ENCODE measurements around the gene PGAM2. TPM values are rescaled to one million over a fixed set of nuclear protein-coding genes. Genes with fewer than 3 reads are reported as not detected.

The PGAM2 gene
- polyA plus RNA-seq, 2 of the 4 experiments (the other 2 are of a cell fraction): not detected

DNA sequence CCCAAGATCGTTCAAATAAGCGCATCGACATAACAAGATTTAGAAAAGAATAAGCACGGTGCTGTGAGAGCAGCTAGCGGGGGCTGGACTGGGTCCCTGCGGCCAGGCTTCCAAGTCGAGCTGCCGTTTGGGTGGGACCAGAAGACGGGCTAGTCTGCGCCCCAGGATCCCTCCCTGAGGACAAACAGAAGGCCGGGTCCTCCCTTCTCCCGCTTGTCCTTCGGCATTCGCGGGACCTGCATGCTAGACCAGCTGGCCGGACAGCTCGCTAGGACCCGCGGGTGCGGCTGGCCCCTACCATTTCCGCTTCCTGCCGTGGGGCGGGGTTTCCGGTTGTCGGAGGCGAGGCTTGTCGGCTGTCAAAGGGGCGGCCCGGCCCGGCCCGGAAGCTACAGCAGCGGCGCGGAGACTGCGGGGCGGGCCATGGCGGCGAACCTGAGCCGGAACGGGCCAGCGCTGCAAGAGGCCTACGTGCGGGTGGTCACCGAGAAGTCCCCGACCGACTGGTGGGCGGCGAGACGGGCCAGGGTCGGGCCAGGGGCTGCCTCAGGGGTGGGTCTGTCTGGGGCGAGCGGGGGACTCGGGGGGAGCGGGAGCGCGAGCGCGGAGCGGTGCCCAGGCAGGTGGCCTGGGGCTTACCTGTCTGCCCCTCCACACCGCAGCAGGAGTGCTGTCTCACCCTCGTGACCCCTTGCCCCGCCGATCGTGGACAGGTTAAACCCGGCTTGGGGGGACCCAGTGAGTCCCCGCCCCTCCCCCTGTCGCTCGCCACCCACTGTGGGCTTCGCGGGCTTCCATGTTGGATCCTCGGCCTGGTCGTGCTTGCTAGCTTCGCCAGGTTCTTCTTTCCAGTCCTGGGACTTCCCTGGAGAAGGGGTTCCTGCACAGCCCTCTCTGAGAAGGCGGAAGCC is 20.8 kb downstream of the PGAM2 start, which contains the start of gene DBNL:
DBNL (plus strand) TSS at position 388 of the 911 bp plus-strand sequence; CDS start at position 424, 36 bp downstream.
- ChIA-PET POLR2A (interaction anchor here (0.6 to 2.3 kb wide), 9 partner anchors 9 to 1067 kb away, joined by 3 to 12 read pairs (median 4); partner anchors contain the start of genes PGAM2, POLD2, TBRG4 and UBE2D4), CTCF (interaction anchor here (1.7 kb wide), 1 partner anchor 10 kb away, joined by 5 read pairs; no protein-coding TSS in a partner anchor)
- peak within 1 kb of the TSS; percentile 99 for H3K4me2 ChIP-seq
- DNase-seq (ENCODE audit: low read depth in 1 of 2, low spot score in 1 of 2) (peak; percentile 89 to 95), ATAC-seq (peak; percentile 91 to 97), FAIRE-seq (no peak)
- H3K27ac ChIP-seq: peak within 1 kb of the TSS; percentile 87 to 96
- H3K4me1 ChIP-seq: peaks cover 5% of the 10 kb centered on the region; the same call in 1 of the 3 replicates
- WGBS (ENCODE audit: missing lambda C conversion rate): under 1% methylated on average over 13 of the region's 74 CpGs
- H3K4me3 ChIP-seq: peak within 1 kb of the TSS; percentile 89
- H3K9me3 ChIP-seq: no peaks in the 10 kb centered on the region
- TF ChIP-seq, protein P1, sequence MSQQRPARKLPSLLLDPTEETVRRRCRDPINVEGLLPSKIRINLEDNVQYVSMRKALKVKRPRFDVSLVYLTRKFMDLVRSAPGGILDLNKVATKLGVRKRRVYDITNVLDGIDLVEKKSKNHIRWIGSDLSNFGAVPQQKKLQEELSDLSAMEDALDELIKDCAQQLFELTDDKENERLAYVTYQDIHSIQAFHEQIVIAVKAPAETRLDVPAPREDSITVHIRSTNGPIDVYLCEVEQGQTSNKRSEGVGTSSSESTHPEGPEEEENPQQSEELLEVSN (IDR thresholded peaks at IDR 0.05; ENCODE audit: borderline replicate concordance, low read depth): peak; percentile 95
- TF ChIP-seq JUN (IDR thresholded peaks at IDR 0.05) (peak; percentile 77 to 91; a peak in 3 of 5 replicates), FOXS1 (CRISPR knock-in tag; IDR thresholded peaks at IDR 0.05) (no peak), MAFK (IDR thresholded peaks at IDR 0.05; ENCODE audit: partially characterized antibody) (no peak), HOXB5 (CRISPR knock-in tag; IDR thresholded peaks at IDR 0.05) (no peak), EHF (CRISPR knock-in tag; IDR thresholded peaks at IDR 0.05) (no peak), TP53 (CRISPR knock-in tag; IDR thresholded peaks at IDR 0.05) (no peak), POLR2A (IDR thresholded peaks at IDR 0.05; ENCODE audit: low read length) (peak; percentile 97), CBX8 (IDR thresholded peaks at IDR 0.05) (no peak), SREBF2 (IDR thresholded peaks at IDR 0.05) (no peak), ZFP36 (IDR thresholded peaks at IDR 0.05; ENCODE audit: borderline replicate concordance, partially characterized antibody) (no peak), FOSL2 (IDR thresholded peaks at IDR 0.05) (no peak), FOSL2 (CRISPR knock-in tag; IDR thresholded peaks at IDR 0.05) (no peak), POLR2AphosphoS2 (conservative IDR thresholded peaks at IDR 0.05; ENCODE audit: low read length) (no peak), RAD21 (conservative IDR thresholded peaks at IDR 0.05 in 1 of 2, IDR thresholded peaks at IDR 0.05 in 1 of 2) (no peak), KDM1A (IDR thresholded peaks at IDR 0.05; ENCODE audit: low read depth) (no peak), GATA3 (IDR thresholded peaks at IDR 0.05; ENCODE audit: borderline replicate concordance) (peak; percentile 14; the same call in 1 of the 2 replicates), RARB (CRISPR knock-in tag; IDR thresholded peaks at IDR 0.05) (no peak), NR3C1 (IDR thresholded peaks at IDR 0.05) (no peak), MAZ (IDR thresholded peaks at IDR 0.05; ENCODE audit: borderline replicate concordance, low read depth, low read length) (0 out of 2 replicates have a peak, but pooled peaks have one; percentile 38), CEBPB (IDR thresholded peaks at IDR 0.05) (no peak), TFCP2L1 (CRISPR knock-in tag; IDR thresholded peaks at IDR 0.05) (0 out of 2 replicates have a peak, but pooled peaks have one; percentile 38), ZSCAN20 (CRISPR knock-in tag; IDR thresholded peaks at IDR 0.05) (no peak)
- TF ChIP-seq, protein P2, sequence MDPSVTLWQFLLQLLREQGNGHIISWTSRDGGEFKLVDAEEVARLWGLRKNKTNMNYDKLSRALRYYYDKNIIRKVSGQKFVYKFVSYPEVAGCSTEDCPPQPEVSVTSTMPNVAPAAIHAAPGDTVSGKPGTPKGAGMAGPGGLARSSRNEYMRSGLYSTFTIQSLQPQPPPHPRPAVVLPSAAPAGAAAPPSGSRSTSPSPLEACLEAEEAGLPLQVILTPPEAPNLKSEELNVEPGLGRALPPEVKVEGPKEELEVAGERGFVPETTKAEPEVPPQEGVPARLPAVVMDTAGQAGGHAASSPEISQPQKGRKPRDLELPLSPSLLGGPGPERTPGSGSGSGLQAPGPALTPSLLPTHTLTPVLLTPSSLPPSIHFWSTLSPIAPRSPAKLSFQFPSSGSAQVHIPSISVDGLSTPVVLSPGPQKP (IDR thresholded peaks at IDR 0.05; ENCODE audit: low read depth, low read length): no peak
- TF ChIP-seq, protein P3, sequence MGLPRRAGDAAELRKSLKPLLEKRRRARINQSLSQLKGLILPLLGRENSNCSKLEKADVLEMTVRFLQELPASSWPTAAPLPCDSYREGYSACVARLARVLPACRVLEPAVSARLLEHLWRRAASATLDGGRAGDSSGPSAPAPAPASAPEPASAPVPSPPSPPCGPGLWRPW (IDR thresholded peaks at IDR 0.05): no peak
- TF ChIP-seq, protein P4, sequence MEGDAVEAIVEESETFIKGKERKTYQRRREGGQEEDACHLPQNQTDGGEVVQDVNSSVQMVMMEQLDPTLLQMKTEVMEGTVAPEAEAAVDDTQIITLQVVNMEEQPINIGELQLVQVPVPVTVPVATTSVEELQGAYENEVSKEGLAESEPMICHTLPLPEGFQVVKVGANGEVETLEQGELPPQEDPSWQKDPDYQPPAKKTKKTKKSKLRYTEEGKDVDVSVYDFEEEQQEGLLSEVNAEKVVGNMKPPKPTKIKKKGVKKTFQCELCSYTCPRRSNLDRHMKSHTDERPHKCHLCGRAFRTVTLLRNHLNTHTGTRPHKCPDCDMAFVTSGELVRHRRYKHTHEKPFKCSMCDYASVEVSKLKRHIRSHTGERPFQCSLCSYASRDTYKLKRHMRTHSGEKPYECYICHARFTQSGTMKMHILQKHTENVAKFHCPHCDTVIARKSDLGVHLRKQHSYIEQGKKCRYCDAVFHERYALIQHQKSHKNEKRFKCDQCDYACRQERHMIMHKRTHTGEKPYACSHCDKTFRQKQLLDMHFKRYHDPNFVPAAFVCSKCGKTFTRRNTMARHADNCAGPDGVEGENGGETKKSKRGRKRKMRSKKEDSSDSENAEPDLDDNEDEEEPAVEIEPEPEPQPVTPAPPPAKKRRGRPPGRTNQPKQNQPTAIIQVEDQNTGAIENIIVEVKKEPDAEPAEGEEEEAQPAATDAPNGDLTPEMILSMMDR (IDR thresholded peaks at IDR 0.05): no peak
- TF ChIP-seq, protein P5, sequence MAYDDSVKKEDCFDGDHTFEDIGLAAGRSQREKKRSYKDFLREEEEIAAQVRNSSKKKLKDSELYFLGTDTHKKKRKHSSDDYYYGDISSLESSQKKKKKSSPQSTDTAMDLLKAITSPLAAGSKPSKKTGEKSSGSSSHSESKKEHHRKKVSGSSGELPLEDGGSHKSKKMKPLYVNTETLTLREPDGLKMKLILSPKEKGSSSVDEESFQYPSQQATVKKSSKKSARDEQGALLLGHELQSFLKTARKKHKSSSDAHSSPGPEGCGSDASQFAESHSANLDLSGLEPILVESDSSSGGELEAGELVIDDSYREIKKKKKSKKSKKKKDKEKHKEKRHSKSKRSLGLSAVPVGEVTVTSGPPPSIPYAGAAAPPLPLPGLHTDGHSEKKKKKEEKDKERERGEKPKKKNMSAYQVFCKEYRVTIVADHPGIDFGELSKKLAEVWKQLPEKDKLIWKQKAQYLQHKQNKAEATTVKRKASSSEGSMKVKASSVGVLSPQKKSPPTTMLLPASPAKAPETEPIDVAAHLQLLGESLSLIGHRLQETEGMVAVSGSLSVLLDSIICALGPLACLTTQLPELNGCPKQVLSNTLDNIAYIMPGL (CRISPR knock-in tag; IDR thresholded peaks at IDR 0.05; ENCODE audit: borderline replicate concordance): no peak
- TF ChIP-seq, protein P6, sequence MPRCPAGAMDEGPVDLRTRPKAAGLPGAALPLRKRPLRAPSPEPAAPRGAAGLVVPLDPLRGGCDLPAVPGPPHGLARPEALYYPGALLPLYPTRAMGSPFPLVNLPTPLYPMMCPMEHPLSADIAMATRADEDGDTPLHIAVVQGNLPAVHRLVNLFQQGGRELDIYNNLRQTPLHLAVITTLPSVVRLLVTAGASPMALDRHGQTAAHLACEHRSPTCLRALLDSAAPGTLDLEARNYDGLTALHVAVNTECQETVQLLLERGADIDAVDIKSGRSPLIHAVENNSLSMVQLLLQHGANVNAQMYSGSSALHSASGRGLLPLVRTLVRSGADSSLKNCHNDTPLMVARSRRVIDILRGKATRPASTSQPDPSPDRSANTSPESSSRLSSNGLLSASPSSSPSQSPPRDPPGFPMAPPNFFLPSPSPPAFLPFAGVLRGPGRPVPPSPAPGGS (IDR thresholded peaks at IDR 0.05): peak; percentile 92
- TF ChIP-seq, protein P7, sequence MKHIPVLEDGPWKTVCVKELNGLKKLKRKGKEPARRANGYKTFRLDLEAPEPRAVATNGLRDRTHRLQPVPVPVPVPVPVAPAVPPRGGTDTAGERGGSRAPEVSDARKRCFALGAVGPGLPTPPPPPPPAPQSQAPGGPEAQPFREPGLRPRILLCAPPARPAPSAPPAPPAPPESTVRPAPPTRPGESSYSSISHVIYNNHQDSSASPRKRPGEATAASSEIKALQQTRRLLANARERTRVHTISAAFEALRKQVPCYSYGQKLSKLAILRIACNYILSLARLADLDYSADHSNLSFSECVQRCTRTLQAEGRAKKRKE (CRISPR knock-in tag; IDR thresholded peaks at IDR 0.05; ENCODE audit: low read depth): 0 out of 2 replicates have a peak, but pooled peaks have one; percentile 27
- TF ChIP-seq, protein P8, sequence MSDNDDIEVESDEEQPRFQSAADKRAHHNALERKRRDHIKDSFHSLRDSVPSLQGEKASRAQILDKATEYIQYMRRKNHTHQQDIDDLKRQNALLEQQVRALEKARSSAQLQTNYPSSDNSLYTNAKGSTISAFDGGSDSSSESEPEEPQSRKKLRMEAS (IDR thresholded peaks at IDR 0.05): peak; percentile 91
- TF ChIP-seq, protein P9, sequence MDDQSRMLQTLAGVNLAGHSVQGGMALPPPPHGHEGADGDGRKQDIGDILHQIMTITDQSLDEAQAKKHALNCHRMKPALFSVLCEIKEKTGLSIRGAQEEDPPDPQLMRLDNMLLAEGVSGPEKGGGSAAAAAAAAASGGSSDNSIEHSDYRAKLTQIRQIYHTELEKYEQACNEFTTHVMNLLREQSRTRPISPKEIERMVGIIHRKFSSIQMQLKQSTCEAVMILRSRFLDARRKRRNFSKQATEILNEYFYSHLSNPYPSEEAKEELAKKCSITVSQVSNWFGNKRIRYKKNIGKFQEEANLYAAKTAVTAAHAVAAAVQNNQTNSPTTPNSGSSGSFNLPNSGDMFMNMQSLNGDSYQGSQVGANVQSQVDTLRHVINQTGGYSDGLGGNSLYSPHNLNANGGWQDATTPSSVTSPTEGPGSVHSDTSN (IDR thresholded peaks at IDR 0.05): 0 out of 2 replicates have a peak, but pooled peaks have one; percentile 39
